ENCODE data around the gene PRKCE. TPM values are rescaled to one million over a fixed set of nuclear protein-coding genes. Genes with fewer than 3 reads are reported as not detected.
A peak's percentile ranks its signal among the peaks of the same experiment; 100 is the strongest.

Gene PRKCE
- total and polyA plus RNA-seq, 2 donors (not counting 1 experiment from before 2014, with no cell fraction given), result 23.6 to 271 TPM

DNA sequence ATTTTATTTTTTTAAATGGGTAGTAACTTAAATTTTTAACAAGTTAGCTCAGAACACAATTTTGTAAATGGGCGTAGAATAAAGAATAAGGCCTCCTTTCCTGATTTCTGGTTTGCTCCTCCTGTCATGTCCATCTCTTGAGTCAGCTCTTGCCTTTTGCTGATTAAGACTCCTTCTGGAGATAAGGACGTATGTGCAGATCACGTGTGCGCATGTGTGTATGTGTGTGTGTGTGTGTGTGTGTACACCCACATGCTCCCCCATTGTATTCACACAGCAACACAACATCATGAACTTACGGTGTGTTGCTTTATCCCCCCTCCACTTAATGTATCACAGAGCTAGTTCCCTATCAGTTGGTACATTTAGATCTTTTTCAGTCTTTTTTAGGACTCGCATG lies 182.9 kb downstream of the PRKCE start:
- Histone ChIP-seq H2AFZ (ENCODE audit: insufficient read depth, low read depth, low read length, poor library complexity, severe bottlenecking) (peak overlapping the region; percentile 59), H4K20me1 (ENCODE audit: control insufficient read depth, insufficient read depth, low read length, poor library complexity, severe bottlenecking) (peaks cover 22% of the 10 kb centered on the region), H3K27me3 (replicated peaks in 1 of 4; ENCODE audit: control extremely low read depth in 1 of 4, control insufficient read depth in 3 of 4, insufficient read depth in 4 of 4, low read length in 3 of 4) (no peaks in the 10 kb centered on the region), H3K4me2 (replicated peaks; ENCODE audit: low read depth, low read length, poor library complexity, severe bottlenecking) (peak overlapping the region; percentile 41), H3K9me3 (ENCODE audit: control extremely low read depth in 1 of 3, control insufficient read depth in 2 of 3, insufficient read depth in 1 of 3, low read length in 2 of 3) (peaks cover 3 to 16% (median 14%) of the 10 kb centered on the region in 3 donors), H3K9ac (ENCODE audit: low read length) (no peak overlapping the region), H3K79me2 (ENCODE audit: control insufficient read depth, insufficient read depth, low read length) (peaks cover 51% of the 10 kb centered on the region), H3K36me3 (replicated peaks in 1 of 2; ENCODE audit: control extremely low read depth in 1 of 2, control insufficient read depth in 1 of 2, extremely low read depth in 1 of 2, insufficient read depth in 2 of 2, low read length in 1 of 2) (no peaks in the 10 kb centered on the region), H3K27ac (ENCODE audit: low read length in 2 of 2) (peak overlapping the region; percentile 43 to 72), H3K4me3 (ENCODE audit: control extremely low read depth in 1 of 5, extremely low read depth in 1 of 5, insufficient read depth in 1 of 5, low read depth in 2 of 5, low read length in 4 of 5) (no peak overlapping the region), H3K4me1 (ENCODE audit: control insufficient read depth in 2 of 2, insufficient read depth in 2 of 2, low read length in 2 of 2) (peaks cover 62 to 64% of the 10 kb centered on the region in 2 donors)
- ChIA-PET CTCF (interaction anchor here (0.6 to 4.7 kb wide), 13 partner anchors 9 to 190 kb away, joined by 3 to 25 read pairs (median 3); no protein-coding TSS in a partner anchor), POLR2A (interaction anchor here (0.6 to 1.0 kb wide), 3 partner anchors 104 to 181 kb away, joined by 3 to 14 read pairs (median 3); no protein-coding TSS in a partner anchor)
- Mint-ChIP-seq H3K27ac (peak overlapping the region; percentile 90), H3K9me3 (ENCODE audit: insufficient read depth) (peaks cover 14% of the 10 kb centered on the region), H3K4me3 (no peak overlapping the region), H3K4me1 (peaks cover 67% of the 10 kb centered on the region), H3K27me3 (no peaks in the 10 kb centered on the region)
- TF ChIP-seq EZH2 (IDR thresholded peaks at IDR 0.05; ENCODE audit: borderline replicate concordance, insufficient read depth, low read depth, low read length, poor library complexity, severe bottlenecking) (no peak), CTCF (IDR thresholded peaks at IDR 0.05) (no peak)
- peak; percentile 32 for DNase-seq
- ATAC-seq (ENCODE audit: low read depth), result no peak
- no CpG with 5 or more reads among the region's 6 CpGs for WGBS (ENCODE audit: insufficient coverage)
- intact Hi-C loops (cut with micrococcal nuclease), result loop anchor here (1.0 to 5.0 kb wide), 3 partner anchors 9 to 182 kb away; partner anchors contain the start of gene PRKCE

GRCh38 chr2:45834858-45835257 lies 183.4 kb downstream of the PRKCE start:
- Mint-ChIP-seq H3K4me1 (peaks cover 69% of the 10 kb centered on the region), H3K27ac (peak overlapping the region; percentile 7), H3K27me3 (no peaks in the 10 kb centered on the region), H3K9me3 (ENCODE audit: insufficient read depth) (peaks cover 14% of the 10 kb centered on the region), H3K4me3 (no peak overlapping the region)
- no peak overlapping the region for H2AFZ ChIP-seq (ENCODE audit: insufficient read depth, low read depth, low read length, poor library complexity, severe bottlenecking)
- peaks cover 64 to 69% of the 10 kb centered on the region in 2 donors for H3K4me1 ChIP-seq (ENCODE audit: control insufficient read depth in 2 of 2, insufficient read depth in 2 of 2, low read length in 2 of 2)
- no peaks in the 10 kb centered on the region for H3K36me3 ChIP-seq (replicated peaks in 1 of 2; ENCODE audit: control extremely low read depth in 1 of 2, control insufficient read depth in 1 of 2, extremely low read depth in 1 of 2, insufficient read depth in 2 of 2, low read length in 1 of 2)
- ChIA-PET CTCF (interaction anchor here (0.6 to 4.7 kb wide), 8 partner anchors 9 to 191 kb away, joined by 3 to 25 read pairs (median 6); no protein-coding TSS in a partner anchor), POLR2A (interaction anchor here (1.0 kb wide), 1 partner anchor 181 kb away, joined by 3 read pairs; no protein-coding TSS in a partner anchor)
- H3K4me3 ChIP-seq (ENCODE audit: control extremely low read depth in 1 of 5, extremely low read depth in 1 of 5, insufficient read depth in 1 of 5, low read depth in 2 of 5, low read length in 4 of 5), result no peak overlapping the region
- DNase-seq, result no peak
- peaks cover 3 to 13% (median 9%) of the 10 kb centered on the region in 3 donors for H3K9me3 ChIP-seq (ENCODE audit: control extremely low read depth in 1 of 3, control insufficient read depth in 2 of 3, insufficient read depth in 1 of 3, low read length in 2 of 3)
- WGBS (ENCODE audit: insufficient coverage), result 87% methylated on average over 3 of the region's 5 CpGs
- no peak overlapping the region for H3K9ac ChIP-seq (ENCODE audit: low read length)
- H3K4me2 ChIP-seq (replicated peaks; ENCODE audit: low read depth, low read length, poor library complexity, severe bottlenecking), result peak overlapping the region; percentile 0
- H3K27ac ChIP-seq (ENCODE audit: low read length in 2 of 2), result no peak overlapping the region
- no peak for ATAC-seq (ENCODE audit: low read depth)
- peaks cover 26% of the 10 kb centered on the region for H4K20me1 ChIP-seq (ENCODE audit: control insufficient read depth, insufficient read depth, low read length, poor library complexity, severe bottlenecking)
- H3K79me2 ChIP-seq (ENCODE audit: control insufficient read depth, insufficient read depth, low read length), result peaks cover 54% of the 10 kb centered on the region
- intact Hi-C loops (cut with micrococcal nuclease), result loop anchor here (1.0 to 5.0 kb wide), 4 partner anchors 8 to 183 kb away; partner anchors contain the start of gene PRKCE
- TF ChIP-seq EZH2 (IDR thresholded peaks at IDR 0.05; ENCODE audit: borderline replicate concordance, insufficient read depth, low read depth, low read length, poor library complexity, severe bottlenecking) (no peak), CTCF (IDR thresholded peaks at IDR 0.05) (no peak)
- no peaks in the 10 kb centered on the region for H3K27me3 ChIP-seq (replicated peaks in 1 of 4; ENCODE audit: control extremely low read depth in 1 of 4, control insufficient read depth in 3 of 4, insufficient read depth in 4 of 4, low read length in 3 of 4)
